ENCODE data around the gene LIPF.
"Not testable (repeated sequence)": the region's sequence is repeated elsewhere in the genome, so short reads cannot be mapped to it uniquely, and the experiment has no call there.

LIPF gene, protein sequence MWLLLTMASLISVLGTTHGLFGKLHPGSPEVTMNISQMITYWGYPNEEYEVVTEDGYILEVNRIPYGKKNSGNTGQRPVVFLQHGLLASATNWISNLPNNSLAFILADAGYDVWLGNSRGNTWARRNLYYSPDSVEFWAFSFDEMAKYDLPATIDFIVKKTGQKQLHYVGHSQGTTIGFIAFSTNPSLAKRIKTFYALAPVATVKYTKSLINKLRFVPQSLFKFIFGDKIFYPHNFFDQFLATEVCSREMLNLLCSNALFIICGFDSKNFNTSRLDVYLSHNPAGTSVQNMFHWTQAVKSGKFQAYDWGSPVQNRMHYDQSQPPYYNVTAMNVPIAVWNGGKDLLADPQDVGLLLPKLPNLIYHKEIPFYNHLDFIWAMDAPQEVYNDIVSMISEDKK

DNA sequence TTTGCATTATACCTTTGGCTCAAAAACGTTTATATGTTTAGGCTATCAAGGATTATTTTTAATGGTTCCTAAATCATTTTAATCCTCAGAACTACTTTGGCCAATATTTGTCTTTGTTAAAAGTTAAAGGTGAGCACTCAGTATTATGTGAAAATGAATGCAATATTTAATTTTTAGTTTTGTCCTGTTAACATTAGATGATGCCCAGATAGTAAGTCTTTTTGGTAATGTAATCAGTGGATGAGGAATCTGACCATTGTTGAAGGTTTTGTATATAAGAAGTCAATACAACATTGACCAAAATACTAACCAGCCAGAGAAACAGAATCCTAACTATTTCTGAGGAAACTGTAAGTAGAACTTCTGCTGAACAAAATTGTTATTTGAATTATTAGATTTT is at the start of gene LIPF:
Gene LIPF, plus strand, starts transcription at position 301 of the 400 bp plus-strand sequence. CDS start 2,856 bp downstream, outside the sequence.
- DNase-seq: no peak

GRCh38 chr10:88616250-88616977 is 47.8 kb upstream of the LIPF start:
- no peak for DNase-seq

DNA sequence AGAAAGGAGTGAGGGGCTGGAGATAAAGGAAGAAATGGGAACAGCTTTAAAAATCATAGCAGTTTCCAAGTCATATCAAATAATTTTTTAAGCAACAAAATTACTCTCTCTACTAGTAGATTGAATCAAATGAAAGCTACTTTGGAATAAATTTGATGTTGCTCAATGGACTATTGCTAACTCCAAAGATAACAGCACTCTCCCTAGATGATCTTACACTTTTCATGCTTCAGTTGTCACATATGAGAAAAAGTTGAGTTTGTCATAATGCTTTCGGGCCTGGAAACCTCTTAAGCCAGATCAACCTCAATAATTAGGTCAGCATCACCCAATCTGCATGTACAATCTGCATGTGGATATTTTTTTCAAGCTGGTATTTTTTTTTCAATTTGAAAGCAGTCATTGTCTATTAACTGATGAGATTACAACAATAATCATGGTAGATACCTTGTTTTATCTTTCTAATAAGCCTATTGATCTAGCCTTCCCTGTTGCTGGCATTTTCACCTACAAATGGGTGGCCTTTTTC is 46.4 kb upstream of the LIPF start:
- no peak for DNase-seq

GRCh38 chr10:88618496-88618895 is 45.7 kb upstream of the LIPF start:
- no peak for DNase-seq

- DNase-seq: no peak
Observed at GRCh38 chr10:88620441-88620840, 43.8 kb upstream of the LIPF start.

DNA sequence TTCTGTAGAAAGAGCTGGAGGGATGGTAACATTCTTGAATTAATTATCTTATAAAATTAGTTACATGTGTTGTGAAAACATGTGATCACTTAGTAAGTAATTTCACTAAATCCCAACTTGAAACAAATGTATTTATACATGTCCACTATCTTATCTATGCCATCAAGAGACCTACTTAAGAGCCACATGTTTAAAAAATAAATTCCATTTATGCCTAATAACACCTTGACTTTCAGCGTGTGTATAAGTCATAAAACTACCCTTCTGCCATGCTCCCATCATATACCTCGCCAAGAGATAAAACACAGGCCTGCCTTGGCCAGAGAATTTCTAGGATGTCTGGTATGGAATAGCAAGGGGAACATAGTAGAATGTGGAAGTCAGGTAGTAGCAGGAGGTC is 40.4 kb upstream of the LIPF start:
- no peak for DNase-seq

GRCh38 chr10:88624840-88625239 is 39.4 kb upstream of the LIPF start:
- no peak for DNase-seq

- no peak for DNase-seq
Observed at GRCh38 chr10:88640186-88640585, 24.1 kb upstream of the LIPF start.

- no peak for DNase-seq
Observed at GRCh38 chr10:88642209-88642608, 22.0 kb upstream of the LIPF start.

DNA sequence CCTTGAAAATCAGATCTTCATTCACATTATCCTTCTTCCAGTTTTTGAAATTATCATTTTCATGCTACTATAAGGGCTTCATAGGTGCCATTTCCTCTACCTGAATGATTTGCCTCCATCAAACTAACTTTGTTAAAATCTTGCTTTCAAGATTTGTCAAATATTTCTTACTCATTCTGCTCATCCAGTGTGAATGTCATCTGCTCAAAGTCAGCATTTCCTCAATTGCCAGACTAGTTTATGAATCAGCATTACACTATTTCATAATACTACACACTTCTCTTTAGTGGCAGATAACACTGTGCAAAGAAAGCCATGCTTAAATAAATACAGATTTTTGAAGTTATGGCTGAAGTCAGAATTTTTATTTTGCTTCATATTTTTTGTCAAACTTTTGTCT is 21.3 kb upstream of the LIPF start:
- DNase-seq: no peak

DNA sequence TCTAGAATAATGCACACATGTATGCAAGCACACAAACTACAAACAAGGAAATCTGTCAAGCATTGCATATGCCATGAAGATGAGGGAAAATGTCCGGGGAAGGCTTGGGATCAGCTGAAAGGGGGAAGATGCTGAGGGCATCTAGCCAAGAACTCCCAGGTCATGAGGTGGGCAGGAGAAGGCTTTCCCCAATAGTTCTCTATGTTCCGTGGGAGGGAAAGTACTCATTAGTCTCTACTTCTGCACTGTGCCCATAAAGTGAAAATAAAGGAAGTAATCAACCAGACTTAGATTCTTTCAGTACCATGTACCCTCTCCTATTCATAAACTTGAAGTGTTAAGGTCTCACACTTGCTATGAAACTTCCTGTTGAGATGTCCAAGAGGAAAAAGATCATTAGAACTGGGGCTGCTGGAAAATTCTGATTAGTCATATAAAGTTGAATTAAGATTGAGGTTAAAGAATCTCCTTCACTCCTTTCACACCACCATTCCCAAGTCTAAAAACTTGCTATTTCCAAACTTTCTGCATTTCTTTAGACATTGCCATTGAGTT is 17.1 kb upstream of the LIPF start:
- DNase-seq: no peak

DNA sequence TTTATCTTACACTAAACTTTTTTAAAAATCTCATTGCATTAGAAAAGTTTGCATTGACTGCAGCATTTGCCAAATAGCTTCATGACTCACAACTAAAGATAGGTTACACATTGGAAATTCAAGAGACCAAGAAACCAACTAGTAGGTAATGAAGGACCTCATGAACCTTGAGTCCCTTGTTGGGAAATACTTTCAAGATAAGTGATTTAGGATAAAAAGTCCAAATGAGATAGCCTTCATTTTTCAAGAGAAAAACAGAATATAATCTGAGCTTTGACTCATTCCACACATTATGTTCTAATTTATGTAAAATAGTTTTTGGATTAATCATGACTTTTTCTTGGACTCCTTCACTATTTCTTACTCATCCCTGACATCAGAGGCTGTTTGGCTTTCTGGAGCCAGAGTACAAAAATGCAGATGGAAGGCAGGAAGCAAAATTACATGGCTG is 13.1 kb upstream of the LIPF start:
- no peak for DNase-seq

GRCh38 chr10:88652616-88653015 is 11.6 kb upstream of the LIPF start:
- no peak for DNase-seq

GRCh38 chr10:88657901-88658300 is 6.3 kb upstream of the LIPF start:
- no peak for DNase-seq

DNA sequence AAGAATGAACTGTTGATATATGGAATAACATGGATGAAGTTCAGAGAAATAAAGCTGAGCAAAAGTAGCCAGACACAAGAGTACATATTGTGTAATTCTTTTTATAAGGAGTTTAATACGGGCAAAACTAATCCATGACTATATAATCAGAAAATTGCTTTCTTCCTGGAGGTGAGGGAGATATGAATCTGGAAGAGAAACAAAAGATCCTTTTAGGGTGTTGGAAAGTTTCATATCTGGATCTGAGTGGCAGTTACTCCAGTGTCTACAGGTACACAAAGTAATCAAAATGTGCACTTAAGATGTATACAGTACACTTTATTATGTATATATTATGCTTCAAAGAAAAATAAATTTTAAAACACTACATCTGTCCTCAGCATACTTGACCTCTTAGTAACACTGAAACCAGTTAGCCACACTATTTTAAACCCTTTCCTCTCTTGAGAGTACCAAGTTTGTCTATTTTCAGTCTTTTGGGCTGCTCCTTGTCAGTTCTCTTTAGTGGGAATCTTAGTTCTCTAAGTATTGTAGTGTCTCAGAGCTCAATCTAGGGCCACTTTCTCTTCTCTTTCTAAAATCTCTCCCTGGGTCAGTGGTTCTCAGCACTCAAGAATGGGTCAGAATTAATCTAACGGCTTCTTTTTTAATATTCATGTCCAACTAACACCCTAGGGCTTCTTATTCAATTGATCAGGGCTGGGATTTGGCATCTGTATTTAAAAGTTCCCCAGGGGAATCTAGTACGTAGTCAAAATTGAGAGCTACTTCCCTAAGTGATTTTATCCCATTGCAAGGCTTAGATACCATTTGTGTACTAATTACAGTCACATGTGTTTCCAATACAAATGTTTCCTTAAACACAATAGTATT is 4.3 kb upstream of the LIPF start:
- DNase-seq: no peak

DNA sequence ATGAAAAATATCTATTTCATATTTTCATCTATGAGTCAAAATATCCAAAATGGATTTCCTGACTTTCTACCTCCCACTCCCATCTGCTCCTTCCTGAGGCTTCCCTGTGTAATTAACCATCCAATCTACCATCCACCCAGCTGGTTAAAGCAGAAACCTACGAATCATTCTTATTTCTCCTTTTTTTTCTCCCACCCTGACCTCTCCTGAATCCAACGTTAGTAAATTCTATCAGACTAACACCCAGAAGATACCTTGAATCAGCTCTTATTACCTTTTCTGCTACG is 3.7 kb upstream of the LIPF start:
- DNase-seq: no peak

GRCh38 chr10:88661018-88661417 is 3.2 kb upstream of the LIPF start:
- no peak for DNase-seq

DNA sequence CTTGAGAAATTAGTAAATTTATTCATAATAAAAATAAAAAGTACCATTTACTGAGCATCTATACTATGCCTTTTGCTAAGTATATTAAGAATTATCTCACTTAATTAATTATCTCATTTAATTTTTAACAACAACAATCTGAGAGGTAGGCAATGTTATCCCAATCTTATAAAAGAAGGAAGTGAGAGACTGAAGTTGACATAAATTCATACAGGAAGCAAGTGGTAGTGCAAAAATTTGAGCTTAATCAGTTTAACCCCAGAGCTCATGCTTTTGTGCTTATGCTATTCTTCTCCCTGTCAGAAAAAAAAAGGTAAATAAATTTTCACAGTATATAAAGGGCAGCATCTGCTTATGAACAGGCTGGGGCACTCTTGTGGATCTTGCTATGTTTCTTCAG is 2.7 kb upstream of the LIPF start:
- no peak for DNase-seq

- not testable (repeated sequence) for DNase-seq
Observed at GRCh38 chr10:88663153-88663552, 1.1 kb upstream of the LIPF start.

- no peak for DNase-seq
Observed at GRCh38 chr10:88668465-88668864, 4.2 kb downstream of the LIPF start.

GRCh38 chr10:88670497-88670896 is 6.3 kb downstream of the LIPF start:
- no peak for DNase-seq

DNA sequence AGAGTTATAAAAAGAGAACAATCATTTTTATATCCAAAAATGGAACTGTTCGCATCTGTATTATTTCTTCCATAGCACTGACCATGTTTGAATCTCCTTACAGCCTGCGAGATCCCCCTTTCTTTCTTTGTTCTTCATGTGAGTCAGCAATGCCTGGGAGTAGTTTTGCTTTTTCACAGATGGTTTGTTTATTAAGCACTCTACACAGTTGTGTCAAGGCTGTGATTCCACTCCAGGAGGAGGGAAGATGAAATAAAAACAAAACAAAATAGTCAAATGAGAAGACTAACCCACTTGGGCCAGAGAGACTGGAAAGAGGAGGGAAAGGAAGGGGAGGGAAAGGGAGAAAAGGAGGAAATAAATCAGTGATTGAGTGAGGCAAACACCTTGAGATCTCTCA is 7.8 kb downstream of the LIPF start:
- DNase-seq: no peak

All from activated CD4-positive, alpha-beta T cell treated with anti-CD3 and anti-CD28 coated beads for 1 hour (primary cell).